CD4-positive, alpha-beta T cell treated with Interleukin-17A for 4 hours (primary cell): ENCODE results near the gene NUP37.
"Not testable (repeated sequence)": the region's sequence is repeated elsewhere in the genome, so short reads cannot be mapped to it uniquely, and the experiment has no call there.

Experiments
- DNase-seq: peaks from one replicate; pipeline ENCODE4 v3.0.0-alpha.2; 2020; ENCODE audit warnings: mixed read lengths

Gene NUP37

DNA sequence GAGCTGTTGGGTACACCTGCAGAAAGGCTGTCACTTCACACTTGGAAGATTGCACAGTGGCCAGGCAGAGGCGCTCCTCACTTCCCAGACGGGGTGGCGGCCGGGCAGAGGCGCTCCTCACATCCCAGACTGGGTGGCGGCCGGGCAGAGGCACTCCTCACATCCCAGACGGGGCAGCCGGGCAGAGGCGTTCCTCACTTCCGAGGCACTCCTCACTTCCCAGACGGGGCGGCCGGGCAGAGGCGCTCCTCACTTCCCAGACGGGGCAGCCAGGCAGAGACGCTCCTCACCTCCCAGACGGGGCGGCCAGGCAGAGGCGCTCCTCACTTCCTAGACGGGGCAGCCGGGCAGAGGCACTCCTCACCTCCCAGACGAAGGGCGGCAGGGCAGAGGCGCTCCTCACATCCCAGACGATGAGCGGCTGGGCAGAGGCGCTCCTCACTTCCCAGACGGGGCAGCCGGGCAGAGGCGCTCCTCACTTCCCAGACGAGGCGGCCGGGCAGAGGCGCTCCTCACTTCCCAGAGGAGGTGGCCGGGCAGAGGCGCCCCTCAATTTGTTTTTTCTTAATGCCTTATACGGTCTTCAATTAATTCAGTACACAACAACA is 30.6 kb downstream of the NUP37 start:
- DNase-seq = not testable (repeated sequence)

DNA sequence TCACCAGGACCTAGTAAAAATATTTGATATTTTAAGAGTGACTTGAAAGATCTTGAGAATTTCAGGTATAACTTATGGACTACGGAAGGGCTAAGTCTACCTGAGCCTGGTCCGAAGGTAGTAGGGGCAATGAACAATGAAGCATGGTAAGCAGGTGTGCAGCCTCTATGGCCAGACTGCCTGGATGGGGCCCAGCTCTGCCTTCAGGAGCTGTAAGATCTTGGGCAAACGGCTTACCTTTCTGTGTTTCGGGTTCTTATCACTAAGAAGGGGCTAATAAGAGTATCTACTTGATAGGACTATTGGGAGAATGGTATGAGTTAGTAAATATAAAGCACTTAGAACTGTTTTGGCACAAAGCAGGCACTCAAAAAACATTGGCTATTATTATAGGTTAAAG is 39.1 kb downstream of the NUP37 start:
- DNase-seq = no peak

DNA sequence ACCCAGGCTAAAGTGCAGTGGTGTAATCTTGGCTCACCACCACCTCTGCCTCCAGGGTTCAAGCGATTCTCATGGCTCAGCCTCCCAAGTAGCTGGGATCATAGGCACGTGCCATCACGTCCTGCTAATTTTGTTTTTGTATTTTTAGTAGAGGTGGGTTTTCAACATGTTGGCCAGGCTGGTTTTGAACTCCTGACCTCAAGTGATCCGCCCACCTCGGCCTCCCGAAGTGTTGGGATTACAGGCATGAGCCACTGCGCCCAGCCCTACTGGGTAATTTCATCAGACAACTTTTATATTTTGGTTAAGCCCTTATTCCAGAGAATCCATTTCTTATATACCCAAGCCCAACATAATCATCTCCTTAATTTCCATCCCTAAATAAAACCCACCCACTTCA is 47.8 kb downstream of the NUP37 start:
- DNase-seq = not testable (repeated sequence)

DNA sequence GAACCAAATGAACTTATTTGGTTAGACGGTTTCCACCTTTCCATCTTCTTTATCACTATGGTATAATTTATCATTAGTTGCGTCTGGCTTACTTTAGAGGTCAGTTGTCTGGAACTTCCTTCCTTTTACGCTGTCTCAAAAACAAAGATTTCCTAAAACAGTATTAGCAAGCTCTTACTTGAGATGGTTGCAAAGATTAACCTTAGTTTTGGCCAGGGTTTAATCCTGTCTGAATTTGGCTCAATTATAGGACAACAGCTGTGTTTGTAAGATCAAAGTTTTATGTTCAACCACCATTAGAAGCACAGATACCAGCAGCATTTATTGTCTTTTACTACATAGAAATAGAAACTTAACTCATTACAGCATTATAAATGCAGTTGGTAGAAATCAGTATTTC is 50.2 kb downstream of the NUP37 start:
- DNase-seq = no peak

DNA sequence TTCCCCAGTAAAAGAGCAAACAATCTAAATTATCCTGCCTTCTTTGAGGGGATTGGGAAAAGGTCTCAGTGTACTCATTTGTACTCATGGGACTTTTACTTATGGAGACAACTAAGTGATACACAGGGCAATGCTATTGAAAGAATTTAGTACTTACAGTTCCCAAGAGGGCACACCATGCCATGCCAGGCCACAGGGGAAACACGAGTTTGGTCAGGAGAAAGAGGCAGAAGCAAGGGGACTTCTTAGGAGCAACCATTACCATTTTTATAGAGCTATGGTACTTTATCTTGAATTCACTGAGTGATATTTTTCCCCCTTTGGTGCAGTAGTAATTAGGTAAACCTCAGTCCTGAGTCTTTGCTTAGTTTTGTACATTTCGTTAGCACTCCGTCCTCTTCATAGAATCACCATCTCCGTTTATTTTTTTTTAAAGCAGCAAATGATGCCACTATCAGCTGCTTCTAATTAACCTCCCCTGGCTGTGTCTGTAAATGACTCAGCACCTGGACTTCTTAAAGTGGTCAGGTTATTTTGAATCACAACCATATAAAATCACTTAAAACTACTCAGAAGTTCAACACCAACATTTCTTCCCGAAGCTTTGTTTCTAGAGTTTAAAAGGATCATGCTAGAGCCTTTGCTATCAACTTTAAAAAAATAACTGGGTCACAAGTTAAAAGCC is 52.2 kb downstream of the NUP37 start:
- no peak for DNase-seq

- DNase-seq = no peak
Observed at GRCh38 chr12:102064476-102064875, 55.4 kb downstream of the NUP37 start.

DNA sequence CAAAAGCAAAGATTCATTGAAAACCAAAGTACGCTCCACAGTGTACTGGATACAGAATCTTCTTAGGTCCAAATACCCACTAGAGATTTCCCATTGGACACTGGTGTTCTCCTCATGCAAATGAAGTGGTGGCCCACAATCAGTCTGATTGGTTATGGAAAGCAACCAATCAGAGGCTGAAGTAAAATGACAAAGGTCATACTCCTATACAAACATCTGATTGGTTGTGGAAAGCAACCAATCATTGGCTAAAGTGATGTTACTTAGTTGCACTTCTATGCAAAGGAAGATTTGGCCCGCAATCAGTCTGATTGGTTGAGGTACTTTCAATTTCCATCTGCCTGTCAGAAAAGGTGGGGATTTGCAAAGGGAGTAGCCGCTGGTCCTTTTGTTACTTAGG is 56.8 kb downstream of the NUP37 start:
- no peak for DNase-seq

- no peak for DNase-seq
Observed at GRCh38 chr12:102062419-102062806, 57.5 kb downstream of the NUP37 start.

DNA sequence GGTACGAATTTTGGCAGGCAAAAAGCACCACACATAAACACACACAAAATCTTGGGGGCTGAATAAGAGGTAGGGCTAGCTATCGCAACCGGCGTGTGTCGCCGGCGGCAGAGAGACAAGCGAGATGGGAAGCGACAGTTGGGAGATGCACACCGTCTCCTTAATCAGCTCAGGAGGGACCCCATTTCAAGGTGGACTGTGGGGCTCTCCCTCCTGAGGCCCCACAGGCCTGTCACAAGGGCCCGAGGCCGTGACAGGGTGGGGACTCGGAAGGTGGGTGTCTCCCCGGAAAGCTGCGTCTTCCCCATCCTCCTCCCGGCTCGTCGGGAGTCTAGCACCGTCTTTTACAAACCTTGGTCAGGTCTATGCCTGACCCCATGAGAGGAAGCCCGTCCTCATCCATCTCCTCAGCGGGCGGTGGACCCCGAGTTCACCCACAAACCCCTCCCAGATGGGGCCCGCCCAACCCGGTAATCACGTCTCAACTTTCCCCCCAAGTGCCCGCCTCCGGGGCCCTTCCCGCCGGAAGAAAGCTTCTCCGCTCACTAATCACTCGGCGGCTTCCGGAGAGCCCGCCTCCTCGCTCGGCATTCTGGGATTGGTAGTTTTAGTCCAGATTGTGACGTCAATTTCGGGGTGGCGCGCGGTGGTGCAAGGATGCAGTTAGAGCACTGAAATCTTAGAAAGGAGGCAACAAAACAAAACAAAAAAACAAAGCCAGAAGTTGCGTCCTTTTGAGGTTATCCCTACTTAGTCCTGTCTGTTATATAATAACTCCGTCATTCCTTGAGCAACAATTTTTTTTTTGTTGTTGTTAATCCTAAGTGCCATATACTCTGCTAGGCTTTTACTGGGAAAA is 58.1 kb downstream of the NUP37 start, which contains the start of gene WASHC3:
TSS of gene WASHC3 (minus strand) at position 432 of the 859 bp plus-strand sequence. CDS start at position 403, 29 bp downstream.
- DNase-seq = peak; percentile 96

GRCh38 chr12:102061096-102061559 is 58.8 kb downstream of the NUP37 start:
- DNase-seq = no peak

- peak; percentile 6 for DNase-seq
Observed at GRCh38 chr12:102059343-102059742, 60.6 kb downstream of the NUP37 start.

- DNase-seq = no peak
Observed at GRCh38 chr12:102054345-102054744, 65.6 kb downstream of the NUP37 start.

- DNase-seq = no peak
Observed at GRCh38 chr12:102053062-102053349, 66.9 kb downstream of the NUP37 start.

DNA sequence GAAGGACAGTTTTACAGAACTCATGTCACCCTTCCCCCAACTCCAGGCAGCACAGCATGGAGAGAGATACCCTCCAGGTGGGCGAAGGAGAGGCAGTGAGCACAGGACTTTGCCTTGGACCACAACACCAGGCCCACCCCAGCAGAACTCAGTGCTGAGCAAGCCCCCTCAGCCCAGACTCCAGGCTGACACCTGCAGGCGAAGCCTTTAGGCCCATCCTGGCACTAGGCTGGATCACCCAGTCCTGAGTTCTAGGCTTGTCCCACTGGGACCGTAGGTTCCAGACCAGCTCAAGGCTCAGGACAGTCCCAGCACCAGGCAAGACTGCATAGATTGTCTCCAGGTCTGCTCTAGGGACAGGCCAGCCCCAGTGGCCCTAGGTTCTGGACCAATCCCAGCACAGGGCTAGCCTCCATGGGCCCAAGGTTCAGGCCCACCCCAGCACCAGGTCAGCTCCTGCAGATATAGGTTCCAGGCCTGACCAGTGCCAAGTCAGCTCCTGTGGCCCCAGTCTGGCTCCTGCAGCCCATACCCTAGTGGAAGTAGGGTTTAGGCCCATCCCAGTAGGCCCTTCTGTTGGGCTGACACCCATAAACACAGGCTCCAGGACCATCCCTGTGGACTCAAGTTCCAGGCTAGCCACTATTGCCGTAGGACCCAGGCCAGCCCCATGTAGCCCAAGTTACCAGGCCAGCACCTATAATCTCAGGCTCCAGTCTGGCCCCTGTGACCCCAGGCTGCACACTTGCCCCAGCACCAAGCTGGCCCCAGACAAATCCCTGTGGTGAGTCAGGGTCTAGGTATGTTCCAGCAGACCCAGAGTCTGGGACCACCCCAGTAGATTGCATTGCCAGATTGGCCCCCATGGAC is 67.5 kb downstream of the NUP37 start:
- DNase-seq = no peak

DNA sequence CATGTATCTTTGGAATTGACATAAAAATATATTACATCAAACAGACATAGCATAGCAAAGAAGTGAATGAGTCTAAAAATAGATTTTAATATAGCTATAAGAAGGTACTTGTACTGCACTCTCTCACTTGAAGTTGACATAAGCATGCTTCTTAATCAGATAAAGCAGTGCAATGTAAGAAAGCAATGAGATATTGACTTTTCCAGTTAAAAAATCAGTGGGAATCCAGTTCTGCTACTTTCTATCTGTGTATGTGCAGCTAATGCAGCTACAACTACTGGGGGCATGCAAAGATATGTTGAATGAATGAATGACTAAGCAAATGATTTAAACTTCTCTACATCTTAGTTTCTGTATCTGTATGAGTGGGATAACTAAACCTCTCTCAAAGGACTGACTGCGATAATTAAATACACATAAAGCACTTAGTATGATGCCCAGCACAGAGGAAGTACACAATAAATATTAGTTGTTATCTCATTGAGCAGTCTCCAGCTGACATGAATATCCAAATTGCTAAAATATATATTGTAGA is 68.4 kb downstream of the NUP37 start:
- no peak for DNase-seq

GRCh38 chr12:102050660-102051430 is 69.1 kb downstream of the NUP37 start:
- no peak for DNase-seq

DNA sequence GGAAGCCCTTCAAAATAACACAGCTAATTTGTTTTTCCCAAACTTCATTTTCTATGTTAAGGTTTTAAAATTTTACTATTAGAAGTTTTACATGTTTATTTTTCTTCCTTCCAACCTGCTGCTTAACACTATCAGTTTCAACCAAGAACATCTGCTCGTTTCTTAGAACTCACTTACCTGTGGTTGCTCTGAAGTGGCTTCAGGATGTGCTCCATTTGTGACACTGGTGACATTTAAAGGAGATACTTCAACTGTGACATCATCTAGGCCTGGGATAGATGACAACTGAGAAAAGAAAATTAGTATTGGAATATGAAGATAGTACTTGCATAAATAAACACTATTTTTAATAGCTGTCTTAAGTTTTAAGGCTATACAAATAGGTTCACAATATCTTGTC is 76.0 kb downstream of the NUP37 start:
- peak; percentile 24 for DNase-seq

GRCh38 chr12:102033991-102034745 is 85.7 kb downstream of the NUP37 start:
- DNase-seq = no peak

- no peak for DNase-seq
Observed at GRCh38 chr12:102031852-102032251, 88.1 kb downstream of the NUP37 start.

DNA sequence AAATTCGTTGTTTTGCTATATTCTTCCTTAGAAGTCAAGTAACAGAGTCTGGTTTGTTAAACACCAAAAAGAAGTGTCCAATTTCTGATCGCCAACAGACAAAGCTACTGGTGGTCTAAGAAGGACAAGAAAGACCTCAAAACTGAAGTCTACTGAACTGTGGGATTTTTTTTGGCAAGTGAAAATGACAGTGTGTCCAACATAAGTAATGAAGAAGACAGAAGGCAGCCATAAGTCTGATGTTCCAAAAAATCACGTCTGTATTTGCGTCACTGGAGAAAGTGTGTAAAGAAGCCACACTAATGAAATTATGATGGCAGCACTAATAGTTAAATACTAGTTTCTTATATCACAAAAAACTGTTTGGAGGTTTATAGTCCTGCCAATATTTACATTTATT is 90.8 kb downstream of the NUP37 start:
- DNase-seq = no peak

DNA sequence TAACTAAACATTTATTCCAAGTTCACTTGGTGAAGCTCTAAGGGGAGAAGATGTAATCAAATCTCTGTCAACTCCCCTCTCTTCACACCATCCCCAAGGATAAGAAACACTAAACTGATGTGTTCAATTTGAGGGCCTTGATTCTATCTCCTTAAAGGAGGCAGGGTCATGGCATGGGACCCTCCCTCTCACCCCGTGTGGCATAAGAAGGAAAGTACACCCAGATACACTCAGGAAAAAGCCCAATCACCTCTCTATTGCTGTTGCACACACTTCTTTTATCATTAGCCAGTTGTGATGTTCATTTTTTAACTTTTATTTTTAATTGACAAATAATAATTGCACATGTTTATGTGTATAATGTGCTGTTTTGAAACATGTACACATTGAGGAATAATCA is 93.2 kb downstream of the NUP37 start:
- DNase-seq = no peak
